Prostate gland (tissue), 2 donors: Measurements from ENCODE around the gene TBC1D5. TPM values are rescaled to one million over a fixed set of nuclear protein-coding genes. Genes with fewer than 3 reads are reported as not detected.
"Not testable (repeated sequence)": the region's sequence is repeated elsewhere in the genome, so short reads cannot be mapped to it uniquely, and the experiment has no call there.

ENCODE experiments used
- DNase-seq: peaks from one replicate; pipeline ENCODE4 v3.0.0-alpha.2; 2019; ENCODE audit warnings: low spot score
- H3K27ac ChIP-seq, 2 donors: fragments of 200-600 bp; sonication (generic); 2 replicates each; pipeline ENCODE4 v1.5.1; 2017 to 2019
- H3K27me3 ChIP-seq: fragments of 200-600 bp; sonication (generic); replicated peaks from 2 replicates; pipeline ENCODE4 v1.5.1; 2019; ENCODE audit not compliant: insufficient read depth
- H3K36me3 ChIP-seq, 2 donors: fragments of 200-600 bp; sonication (generic); 1 replicate in 1 of 2; 2 replicates in 1 of 2; pipeline versions ENCODE4 v1.5.1 to v1.8.1; 2017 to 2019
- H3K4me1 ChIP-seq: fragments of 200-600 bp; sonication (generic); replicated peaks from 2 replicates; pipeline ENCODE4 v1.5.1; 2019
- H3K4me3 ChIP-seq, 2 donors: fragments of 200-600 bp; sonication (generic); 2 replicates each; pipeline ENCODE4 v1.5.1; 2017 to 2019
- H3K9me3 ChIP-seq: fragments of 200-600 bp; sonication (generic); 2 replicates; pipeline ENCODE4 v1.5.1; 2017
- POLR2A ChIP-seq: fragments of 450-650 bp; IDR thresholded peaks from one replicate; pipeline ENCODE4 v1.6.1; 2016; ENCODE audit warnings: antibody characterized with exemption, mild to moderate bottlenecking
- POLR2AphosphoS5 ChIP-seq: sonication (generic); formaldehyde crosslinking; IDR thresholded peaks from one replicate; pipeline ENCODE4 v1.6.1; 2017; ENCODE audit warnings: antibody characterized with exemption
- WGBS: methylation state at CpG from one replicate; pipeline ENCODE4 v1.1.5; 2018; 5-methylcytosine and 5-hydroxymethylcytosine counted together
- intact Hi-C: fragments of 100-400 bp; cut with DNase I; formaldehyde crosslinking; loops from one replicate; pipeline ENCODE4 v1.14.2; 2022
- total RNA-seq, 2 donors: library from RNA; depleted of rRNA; stranded (reverse); fragments of >200 nt; gene quantifications; one replicate each; pipeline ENCODE4 v1.1.0, GENCODE V29; 2016
- TF ChIP-seq, protein P1 (sequence below), 4 experiments: fragments of 200-600 bp in 2 of 4; fragments of 450-650 bp in 2 of 4; sonication (generic) in 2 of 4; IDR thresholded peaks; 1 replicate in 3 of 4; 2 replicates in 1 of 4; pipeline ENCODE4 v1.5.1; 2016 to 2019; ENCODE audit warnings: antibody characterized with exemption in 4 of 4, mild to moderate bottlenecking in 2 of 4, moderate library complexity in 2 of 4

Gene TBC1D5
- total RNA-seq, 2 donors from 2014 or later = 64.8 to 99.2 TPM

DNA sequence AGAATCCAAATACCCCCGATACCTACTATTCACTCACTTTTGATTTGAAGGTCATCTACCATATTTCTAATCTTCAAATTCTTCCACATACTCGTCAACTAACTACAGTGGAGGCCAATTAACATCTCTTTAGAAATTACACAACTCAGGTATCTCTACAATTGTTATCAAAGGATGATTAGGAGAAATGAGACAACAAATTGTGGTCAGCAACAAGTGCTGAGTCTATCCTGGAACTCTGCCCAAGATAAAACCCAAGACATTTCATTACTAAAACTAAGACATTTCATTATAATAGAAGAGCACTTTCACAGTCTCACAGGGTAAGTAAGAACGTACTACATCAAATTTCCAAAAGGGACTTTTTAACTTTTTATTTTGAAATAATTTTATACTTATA lies 100.0 kb downstream of the TBC1D5 start:
- TF ChIP-seq, protein P1, sequence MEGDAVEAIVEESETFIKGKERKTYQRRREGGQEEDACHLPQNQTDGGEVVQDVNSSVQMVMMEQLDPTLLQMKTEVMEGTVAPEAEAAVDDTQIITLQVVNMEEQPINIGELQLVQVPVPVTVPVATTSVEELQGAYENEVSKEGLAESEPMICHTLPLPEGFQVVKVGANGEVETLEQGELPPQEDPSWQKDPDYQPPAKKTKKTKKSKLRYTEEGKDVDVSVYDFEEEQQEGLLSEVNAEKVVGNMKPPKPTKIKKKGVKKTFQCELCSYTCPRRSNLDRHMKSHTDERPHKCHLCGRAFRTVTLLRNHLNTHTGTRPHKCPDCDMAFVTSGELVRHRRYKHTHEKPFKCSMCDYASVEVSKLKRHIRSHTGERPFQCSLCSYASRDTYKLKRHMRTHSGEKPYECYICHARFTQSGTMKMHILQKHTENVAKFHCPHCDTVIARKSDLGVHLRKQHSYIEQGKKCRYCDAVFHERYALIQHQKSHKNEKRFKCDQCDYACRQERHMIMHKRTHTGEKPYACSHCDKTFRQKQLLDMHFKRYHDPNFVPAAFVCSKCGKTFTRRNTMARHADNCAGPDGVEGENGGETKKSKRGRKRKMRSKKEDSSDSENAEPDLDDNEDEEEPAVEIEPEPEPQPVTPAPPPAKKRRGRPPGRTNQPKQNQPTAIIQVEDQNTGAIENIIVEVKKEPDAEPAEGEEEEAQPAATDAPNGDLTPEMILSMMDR (IDR thresholded peaks at IDR 0.05) = no peak
- TF ChIP-seq POLR2A (no peak), POLR2AphosphoS5 (no peak)
- H3K36me3 ChIP-seq = no peaks in the 10 kb centered on the region
- H3K27me3 ChIP-seq = no peaks in the 10 kb centered on the region
- no peak overlapping the region for H3K4me3 ChIP-seq
- WGBS = 98% methylated on average over 3 of the region's 3 CpGs
- H3K4me1 ChIP-seq = no peaks in the 10 kb centered on the region
- no peaks in the 10 kb centered on the region for H3K9me3 ChIP-seq
- H3K27ac ChIP-seq = no peak overlapping the region
- intact Hi-C loops = loop anchor here (10.0 kb wide), 1 partner anchor 202 kb away; no protein-coding TSS in a partner anchor
- DNase-seq = no peak

DNA sequence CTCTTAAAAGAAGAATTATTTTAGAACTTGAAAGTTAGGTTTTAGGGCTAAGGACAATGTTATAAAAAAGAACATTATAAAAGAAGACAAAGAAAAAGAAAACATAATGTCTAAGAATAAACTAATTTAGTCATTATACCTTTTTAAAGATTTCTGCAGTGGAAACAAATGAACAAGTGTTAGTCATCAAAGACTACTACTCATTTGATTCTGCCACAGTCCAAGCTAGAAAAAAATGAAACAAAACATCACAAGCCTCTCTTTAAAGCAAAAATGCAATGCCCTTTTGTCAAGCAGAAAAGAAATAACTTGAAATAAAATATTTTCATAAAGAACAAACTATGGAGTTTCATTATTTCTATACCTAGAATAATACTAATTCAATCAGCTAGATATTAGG lies 102.0 kb downstream of the TBC1D5 start:
- intact Hi-C loops = loop anchor here (10.0 kb wide), 1 partner anchor 204 kb away; no protein-coding TSS in a partner anchor

DNA sequence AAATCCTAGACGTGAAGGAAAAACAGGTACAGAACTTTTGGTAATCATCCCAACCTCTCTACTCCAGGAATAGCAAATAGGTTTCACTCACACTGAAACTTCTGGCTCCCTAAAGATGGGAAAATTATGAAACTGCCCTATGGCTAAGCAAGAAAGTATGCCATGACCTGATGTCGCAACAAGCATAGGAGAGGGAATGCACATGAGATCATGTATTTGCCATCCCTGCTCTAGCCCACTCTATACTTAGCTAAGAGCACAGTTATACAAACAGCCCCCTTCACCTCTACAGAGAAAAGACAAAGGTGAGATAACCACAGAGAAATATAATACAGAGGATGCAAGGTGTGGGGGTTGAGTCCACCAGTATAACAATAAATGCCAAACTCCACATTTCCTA lies 102.7 kb downstream of the TBC1D5 start:
- 88% methylated on average over 2 of the region's 2 CpGs for WGBS
- Histone ChIP-seq H3K4me1 (no peaks in the 10 kb centered on the region), H3K4me3 (no peak overlapping the region), H3K9me3 (no peaks in the 10 kb centered on the region), H3K27ac (no peak overlapping the region), H3K27me3 (no peaks in the 10 kb centered on the region), H3K36me3 (no peaks in the 10 kb centered on the region)
- no peak for TF ChIP-seq POLR2AphosphoS5
- no peak for TF ChIP-seq POLR2A
- TF ChIP-seq, protein P1 (IDR thresholded peaks at IDR 0.05) = no peak
- no peak for DNase-seq
- intact Hi-C loops = loop anchor here (10.0 kb wide), 1 partner anchor 205 kb away; no protein-coding TSS in a partner anchor

More for the DNA sequence above, 102.0 kb downstream of the TBC1D5 start:
- no peak for DNase-seq
- Histone ChIP-seq H3K4me3 (no peak overlapping the region), H3K4me1 (no peaks in the 10 kb centered on the region), H3K36me3 (no peaks in the 10 kb centered on the region), H3K27me3 (no peaks in the 10 kb centered on the region), H3K9me3 (no peaks in the 10 kb centered on the region), H3K27ac (no peak overlapping the region)
- TF ChIP-seq POLR2AphosphoS5 (no peak), POLR2A (no peak)
- TF ChIP-seq, protein P1 (IDR thresholded peaks at IDR 0.05) = no peak

DNA sequence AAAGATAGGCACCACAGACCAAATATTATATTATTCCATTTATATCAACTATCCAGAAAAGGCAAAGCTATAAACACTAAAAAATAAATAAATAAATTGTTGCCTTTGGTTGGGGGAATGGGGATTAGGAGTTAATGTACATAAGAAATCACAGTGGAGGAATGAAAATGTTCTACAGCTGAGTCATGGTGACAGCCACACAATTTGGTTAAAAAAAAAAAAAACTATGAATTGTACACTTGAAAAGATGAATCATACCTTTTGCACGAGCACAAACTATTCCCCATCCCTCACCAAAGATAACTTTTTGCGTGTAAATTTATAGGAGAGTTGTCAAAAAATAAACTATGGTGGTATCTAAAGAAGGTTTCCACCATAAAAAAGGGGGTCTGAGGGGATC lies 103.2 kb downstream of the TBC1D5 start:
- H3K4me3 ChIP-seq = no peak overlapping the region
- H3K36me3 ChIP-seq = no peaks in the 10 kb centered on the region
- TF ChIP-seq POLR2A = no peak
- no peak for TF ChIP-seq POLR2AphosphoS5
- TF ChIP-seq, protein P1 (IDR thresholded peaks at IDR 0.05) = no peak
- DNase-seq = no peak
- H3K4me1 ChIP-seq = no peaks in the 10 kb centered on the region
- intact Hi-C loops = no loop called here
- no peaks in the 10 kb centered on the region for H3K27me3 ChIP-seq
- no peaks in the 10 kb centered on the region for H3K9me3 ChIP-seq
- no peak overlapping the region for H3K27ac ChIP-seq
- WGBS = 78% methylated on average over 2 of the region's 2 CpGs

DNA sequence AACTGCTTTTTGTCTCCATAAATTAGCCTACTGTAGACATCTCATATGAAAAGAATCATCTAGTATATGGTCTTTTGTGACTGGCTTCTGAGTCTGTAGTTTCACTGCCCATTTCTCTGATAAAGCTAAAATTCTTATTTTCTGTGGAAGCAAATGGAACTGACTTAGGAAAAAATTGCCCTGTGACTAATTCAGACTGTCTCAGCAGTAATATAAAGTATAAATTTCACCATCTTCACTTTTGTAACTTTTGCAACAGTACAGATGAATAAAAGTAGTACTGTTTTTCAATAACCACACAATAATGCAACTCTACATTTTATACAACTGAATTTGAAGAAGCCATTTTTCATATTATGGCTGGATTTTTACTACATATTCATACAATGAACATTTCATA lies 104.1 kb downstream of the TBC1D5 start:
- intact Hi-C loops = no loop called here
- H3K4me3 ChIP-seq = no peak overlapping the region
- H3K36me3 ChIP-seq = no peaks in the 10 kb centered on the region
- H3K9me3 ChIP-seq = no peaks in the 10 kb centered on the region
- TF ChIP-seq, protein P1 (IDR thresholded peaks at IDR 0.05) = no peak
- no peak for DNase-seq
- no peak overlapping the region for H3K27ac ChIP-seq
- no peaks in the 10 kb centered on the region for H3K27me3 ChIP-seq
- H3K4me1 ChIP-seq = no peaks in the 10 kb centered on the region

DNA sequence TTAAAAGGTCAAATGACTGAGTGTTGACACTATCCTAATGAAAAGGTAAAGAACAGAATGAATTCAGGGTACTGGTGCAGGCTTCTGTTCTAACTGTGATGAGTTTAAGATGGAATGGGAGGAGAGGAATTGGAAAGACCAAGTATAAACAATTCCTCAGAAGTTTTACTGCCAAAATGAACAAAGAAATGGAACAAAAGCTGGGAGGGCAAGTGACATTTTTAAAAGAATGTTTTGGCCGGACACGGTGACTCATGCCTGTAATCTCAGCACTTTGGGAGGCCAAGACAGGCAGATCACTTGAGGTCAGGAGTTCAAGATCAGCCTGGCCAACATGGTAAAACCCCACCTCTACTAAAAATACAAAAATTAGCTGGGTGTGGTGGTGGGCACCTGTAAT lies 106.8 kb downstream of the TBC1D5 start:
- DNase-seq, H3K4me3 ChIP-seq, intact Hi-C loops, H3K9me3 ChIP-seq, H3K4me1 ChIP-seq, H3K36me3 ChIP-seq, H3K27me3 ChIP-seq, H3K27ac ChIP-seq: not testable (repeated sequence)
- WGBS = 11% methylated on average over 2 of the region's 2 CpGs
